ENCODE data around the gene SLC38A9.

The SLC38A9 gene

GRCh38 chr5:55636177-55636576 lies 75.9 kb downstream of the SLC38A9 start:
- POLR2A ChIA-PET (ENCODE audit: low non-redundant PET) = no interaction called here
- TF ChIP-seq CTCF (conservative IDR thresholded peaks at IDR 0.05; ENCODE audit: low read depth) = no peak
- H3K27ac ChIP-seq = no peak overlapping the region
- DNase-seq (ENCODE audit: low spot score) = no peak
- CTCF ChIA-PET = interaction anchor here (0.5 to 1.3 kb wide), 4 partner anchors 12 to 1009 kb away, joined by 3 to 4 read pairs (median 3); no protein-coding TSS in a partner anchor

GRCh38 chr5:55634866-55635265 lies 77.3 kb downstream of the SLC38A9 start:
- no peak overlapping the region for H3K27ac ChIP-seq
- TF ChIP-seq CTCF (conservative IDR thresholded peaks at IDR 0.05; ENCODE audit: low read depth) = no peak
- POLR2A ChIA-PET (ENCODE audit: low non-redundant PET) = no interaction called here
- DNase-seq (ENCODE audit: low spot score) = no peak
- CTCF ChIA-PET = interaction anchor here (0.7 kb wide), 1 partner anchor 9 kb away, joined by 4 read pairs; no protein-coding TSS in a partner anchor

DNA sequence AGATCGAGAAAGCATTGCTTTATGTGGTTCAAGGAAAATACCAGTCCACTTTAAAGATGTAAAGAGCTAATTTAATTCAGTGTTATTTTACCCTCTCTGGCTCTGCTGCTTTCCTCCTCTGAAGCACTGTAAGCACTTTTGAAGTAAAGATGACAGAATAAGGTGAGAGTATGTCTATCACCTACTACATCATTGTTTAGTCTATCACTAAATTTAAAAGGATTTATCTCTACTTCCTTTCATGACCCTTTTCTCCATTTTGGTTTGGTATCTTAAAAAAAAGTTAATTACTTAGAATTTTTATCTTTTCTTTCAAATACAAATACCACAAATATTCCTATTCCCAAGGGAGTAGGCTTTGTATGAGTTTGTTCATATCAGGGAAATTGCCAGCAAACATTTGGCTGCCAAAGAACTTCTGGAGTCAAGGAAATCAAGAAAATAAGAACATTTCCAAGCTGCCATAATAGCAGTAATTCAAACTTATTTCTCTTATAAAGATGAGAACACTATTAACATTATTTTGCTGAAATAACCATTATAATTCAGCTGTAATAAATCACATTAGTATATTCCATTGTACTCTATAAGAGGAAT lies 77.8 kb downstream of the SLC38A9 start:
- no peak overlapping the region for H3K27ac ChIP-seq
- ChIA-PET POLR2A (ENCODE audit: low non-redundant PET) (no interaction called here), CTCF (interaction anchor here (0.7 to 1.0 kb wide), 3 partner anchors 8 to 726 kb away, joined by 3 to 4 read pairs (median 3); no protein-coding TSS in a partner anchor)
- no peak for TF ChIP-seq CTCF (conservative IDR thresholded peaks at IDR 0.05; ENCODE audit: low read depth)
- DNase-seq (ENCODE audit: low spot score) = no peak

DNA sequence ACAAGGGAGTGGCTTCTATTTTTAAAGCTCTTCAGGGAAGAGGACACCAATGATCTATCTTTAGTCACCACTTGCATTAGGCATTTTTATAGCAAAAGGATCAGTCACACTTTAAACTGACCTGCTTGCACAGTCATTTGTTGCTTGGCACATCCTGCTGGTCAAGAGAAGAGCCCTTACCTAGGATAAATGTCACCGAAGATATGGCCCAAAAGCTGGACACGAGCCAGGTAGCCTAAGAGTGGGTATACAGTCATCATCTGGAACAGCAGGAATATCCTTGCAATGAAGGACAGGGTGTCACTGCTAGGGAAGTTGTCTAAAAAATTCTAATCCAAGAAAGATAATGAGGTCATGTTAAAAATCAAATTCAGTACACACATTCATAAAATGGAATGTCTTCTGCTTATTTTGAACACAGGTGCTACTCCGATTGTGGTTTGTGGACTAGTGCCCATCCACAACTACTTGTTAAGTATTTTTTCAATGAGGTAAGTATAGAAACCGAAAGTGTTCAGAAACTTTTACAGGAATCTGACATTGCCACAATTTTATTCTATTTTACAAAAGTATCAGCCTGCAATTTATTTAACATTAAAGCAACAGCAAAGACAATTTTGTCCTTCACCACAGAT lies 78.4 kb downstream of the SLC38A9 start:
- no peak for DNase-seq (ENCODE audit: low spot score)
- no peak for TF ChIP-seq CTCF (conservative IDR thresholded peaks at IDR 0.05; ENCODE audit: low read depth)
- H3K27ac ChIP-seq = no peak overlapping the region
- POLR2A ChIA-PET (ENCODE audit: low non-redundant PET) = no interaction called here
- CTCF ChIA-PET = interaction anchor here (0.7 to 1.0 kb wide), 2 partner anchors 58 to 726 kb away, joined by 3 read pairs; no protein-coding TSS in a partner anchor

GRCh38 chr5:55629815-55630214 lies 82.3 kb downstream of the SLC38A9 start:
- H3K27ac ChIP-seq = no peak overlapping the region
- no peak for DNase-seq (ENCODE audit: low spot score)
- TF ChIP-seq CTCF (conservative IDR thresholded peaks at IDR 0.05; ENCODE audit: low read depth) = no peak
- ChIA-PET CTCF (no interaction called here), POLR2A (ENCODE audit: low non-redundant PET) (no interaction called here)

GRCh38 chr5:55626790-55627189 lies 85.3 kb downstream of the SLC38A9 start:
- no peak for TF ChIP-seq CTCF (conservative IDR thresholded peaks at IDR 0.05; ENCODE audit: low read depth)
- no peak for DNase-seq (ENCODE audit: low spot score)
- no peak overlapping the region for H3K27ac ChIP-seq
- ChIA-PET POLR2A (ENCODE audit: low non-redundant PET) (interaction anchor here (0.5 kb wide), 1 partner anchor 34 kb away, joined by 3 read pairs; no protein-coding TSS in a partner anchor), CTCF (interaction anchor here (0.6 to 1.0 kb wide), 2 partner anchors 8 to 167 kb away, joined by 4 read pairs; no protein-coding TSS in a partner anchor)

Measured in RWPE1 (cell line).